ENCODE data around the gene PPP1R3G.

The PPP1R3G gene

DNA sequence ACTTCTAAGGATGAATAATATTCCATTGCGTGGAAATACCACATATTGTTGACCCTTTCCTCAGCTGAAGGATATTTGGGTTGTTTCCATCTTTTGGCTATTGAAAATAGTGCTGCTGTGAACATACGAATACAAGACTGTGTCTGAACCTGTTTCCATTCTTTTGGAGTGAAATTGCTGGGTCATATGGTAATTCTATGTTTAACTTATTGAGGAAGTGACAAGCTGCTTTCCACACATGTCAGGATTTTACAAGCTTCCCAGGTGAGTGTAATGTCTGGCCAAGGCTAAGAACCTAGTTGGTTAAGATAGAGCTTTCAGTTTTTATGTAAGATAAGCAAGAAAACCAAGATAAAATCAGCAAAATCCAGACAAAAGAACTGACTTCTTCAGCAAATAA lies 48.8 kb downstream of the PPP1R3G start:
- TF ChIP-seq ZC3H10 (CRISPR knock-in tag; IDR thresholded peaks at IDR 0.05), result no peak
- no peak for TF ChIP-seq BACH2 (CRISPR knock-in tag; IDR thresholded peaks at IDR 0.05; ENCODE audit: borderline replicate concordance)
- TF ChIP-seq ZFP30 (CRISPR knock-in tag; IDR thresholded peaks at IDR 0.05), result no peak
- no peak for TF ChIP-seq GLIS3 (CRISPR knock-in tag; IDR thresholded peaks at IDR 0.05)
- no peak for TF ChIP-seq ISL1 (CRISPR knock-in tag; IDR thresholded peaks at IDR 0.05)
- TF ChIP-seq, protein P1, sequence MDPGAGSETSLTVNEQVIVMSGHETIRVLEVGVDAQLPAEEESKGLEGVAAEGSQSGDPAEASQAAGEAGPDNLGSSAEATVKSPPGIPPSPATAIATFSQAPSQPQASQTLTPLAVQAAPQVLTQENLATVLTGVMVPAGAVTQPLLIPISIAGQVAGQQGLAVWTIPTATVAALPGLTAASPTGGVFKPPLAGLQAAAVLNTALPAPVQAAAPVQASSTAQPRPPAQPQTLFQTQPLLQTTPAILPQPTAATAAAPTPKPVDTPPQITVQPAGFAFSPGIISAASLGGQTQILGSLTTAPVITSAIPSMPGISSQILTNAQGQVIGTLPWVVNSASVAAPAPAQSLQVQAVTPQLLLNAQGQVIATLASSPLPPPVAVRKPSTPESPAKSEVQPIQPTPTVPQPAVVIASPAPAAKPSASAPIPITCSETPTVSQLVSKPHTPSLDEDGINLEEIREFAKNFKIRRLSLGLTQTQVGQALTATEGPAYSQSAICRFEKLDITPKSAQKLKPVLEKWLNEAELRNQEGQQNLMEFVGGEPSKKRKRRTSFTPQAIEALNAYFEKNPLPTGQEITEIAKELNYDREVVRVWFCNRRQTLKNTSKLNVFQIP (CRISPR knock-in tag; IDR thresholded peaks at IDR 0.05; ENCODE audit: borderline replicate concordance, low read depth), result no peak
- TF ChIP-seq ZNF8 (CRISPR knock-in tag; IDR thresholded peaks at IDR 0.05), result no peak
- no peak for TF ChIP-seq SNAI2 (CRISPR knock-in tag; IDR thresholded peaks at IDR 0.05)
- no peak for TF ChIP-seq TCF4 (CRISPR knock-in tag; IDR thresholded peaks at IDR 0.05; ENCODE audit: borderline replicate concordance)
- TF ChIP-seq, protein P2, sequence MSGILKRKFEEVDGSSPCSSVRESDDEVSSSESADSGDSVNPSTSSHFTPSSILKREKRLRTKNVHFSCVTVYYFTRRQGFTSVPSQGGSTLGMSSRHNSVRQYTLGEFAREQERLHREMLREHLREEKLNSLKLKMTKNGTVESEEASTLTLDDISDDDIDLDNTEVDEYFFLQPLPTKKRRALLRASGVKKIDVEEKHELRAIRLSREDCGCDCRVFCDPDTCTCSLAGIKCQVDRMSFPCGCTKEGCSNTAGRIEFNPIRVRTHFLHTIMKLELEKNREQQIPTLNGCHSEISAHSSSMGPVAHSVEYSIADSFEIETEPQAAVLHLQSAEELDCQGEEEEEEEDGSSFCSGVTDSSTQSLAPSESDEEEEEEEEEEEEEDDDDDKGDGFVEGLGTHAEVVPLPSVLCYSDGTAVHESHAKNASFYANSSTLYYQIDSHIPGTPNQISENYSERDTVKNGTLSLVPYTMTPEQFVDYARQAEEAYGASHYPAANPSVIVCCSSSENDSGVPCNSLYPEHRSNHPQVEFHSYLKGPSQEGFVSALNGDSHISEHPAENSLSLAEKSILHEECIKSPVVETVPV (CRISPR knock-in tag; IDR thresholded peaks at IDR 0.05), result no peak
- TF ChIP-seq CSDC2 (CRISPR knock-in tag; IDR thresholded peaks at IDR 0.05), result no peak
- TF ChIP-seq, protein P3, sequence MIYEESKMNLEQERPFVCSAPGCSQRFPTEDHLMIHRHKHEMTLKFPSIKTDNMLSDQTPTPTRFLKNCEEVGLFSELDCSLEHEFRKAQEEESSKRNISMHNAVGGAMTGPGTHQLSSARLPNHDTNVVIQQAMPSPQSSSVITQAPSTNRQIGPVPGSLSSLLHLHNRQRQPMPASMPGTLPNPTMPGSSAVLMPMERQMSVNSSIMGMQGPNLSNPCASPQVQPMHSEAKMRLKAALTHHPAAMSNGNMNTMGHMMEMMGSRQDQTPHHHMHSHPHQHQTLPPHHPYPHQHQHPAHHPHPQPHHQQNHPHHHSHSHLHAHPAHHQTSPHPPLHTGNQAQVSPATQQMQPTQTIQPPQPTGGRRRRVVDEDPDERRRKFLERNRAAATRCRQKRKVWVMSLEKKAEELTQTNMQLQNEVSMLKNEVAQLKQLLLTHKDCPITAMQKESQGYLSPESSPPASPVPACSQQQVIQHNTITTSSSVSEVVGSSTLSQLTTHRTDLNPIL (CRISPR knock-in tag; IDR thresholded peaks at IDR 0.05; ENCODE audit: low read depth), result no peak
- TF ChIP-seq TOX (CRISPR knock-in tag; IDR thresholded peaks at IDR 0.05; ENCODE audit: borderline replicate concordance), result no peak
- TF ChIP-seq PPARA (CRISPR knock-in tag; IDR thresholded peaks at IDR 0.05; ENCODE audit: borderline replicate concordance), result no peak
- ATAC-seq, result no peak

DNA sequence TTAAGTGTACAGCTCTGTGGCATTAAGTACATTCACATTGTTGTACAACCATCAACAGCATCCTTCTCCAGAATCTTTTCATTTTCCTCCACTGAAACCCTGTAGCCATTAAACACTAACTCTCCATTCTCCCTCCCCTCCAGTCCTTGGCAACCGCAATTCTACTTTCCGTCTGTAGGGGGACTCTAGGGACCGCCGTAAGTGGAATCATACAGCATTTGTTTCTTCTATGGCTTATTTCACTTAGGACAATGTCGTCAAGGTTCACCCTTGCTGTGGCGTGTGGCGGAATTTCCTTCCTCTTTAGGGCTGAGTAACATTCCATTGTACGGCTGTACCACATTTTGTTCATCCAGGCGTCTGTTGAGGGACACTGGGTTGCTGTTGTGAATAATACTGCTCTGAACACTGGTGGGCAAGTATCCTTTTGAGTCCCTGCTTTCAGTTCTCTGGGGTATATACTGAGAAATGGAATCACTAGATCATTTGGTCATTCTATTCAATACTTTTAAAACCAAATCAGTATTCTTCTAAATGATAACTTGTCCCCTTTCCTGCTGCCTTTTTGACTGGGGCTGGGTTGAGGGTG lies 50.7 kb downstream of the PPP1R3G start:
- TF ChIP-seq ARNTL (CRISPR knock-in tag; IDR thresholded peaks at IDR 0.05; ENCODE audit: borderline replicate concordance, low read depth), result no peak
- TF ChIP-seq ZFP30 (CRISPR knock-in tag; IDR thresholded peaks at IDR 0.05), result no peak
- no peak for TF ChIP-seq ZFP3 (CRISPR knock-in tag; IDR thresholded peaks at IDR 0.05)
- TF ChIP-seq PPARA (CRISPR knock-in tag; IDR thresholded peaks at IDR 0.05; ENCODE audit: borderline replicate concordance), result no peak
- TF ChIP-seq, protein P4, sequence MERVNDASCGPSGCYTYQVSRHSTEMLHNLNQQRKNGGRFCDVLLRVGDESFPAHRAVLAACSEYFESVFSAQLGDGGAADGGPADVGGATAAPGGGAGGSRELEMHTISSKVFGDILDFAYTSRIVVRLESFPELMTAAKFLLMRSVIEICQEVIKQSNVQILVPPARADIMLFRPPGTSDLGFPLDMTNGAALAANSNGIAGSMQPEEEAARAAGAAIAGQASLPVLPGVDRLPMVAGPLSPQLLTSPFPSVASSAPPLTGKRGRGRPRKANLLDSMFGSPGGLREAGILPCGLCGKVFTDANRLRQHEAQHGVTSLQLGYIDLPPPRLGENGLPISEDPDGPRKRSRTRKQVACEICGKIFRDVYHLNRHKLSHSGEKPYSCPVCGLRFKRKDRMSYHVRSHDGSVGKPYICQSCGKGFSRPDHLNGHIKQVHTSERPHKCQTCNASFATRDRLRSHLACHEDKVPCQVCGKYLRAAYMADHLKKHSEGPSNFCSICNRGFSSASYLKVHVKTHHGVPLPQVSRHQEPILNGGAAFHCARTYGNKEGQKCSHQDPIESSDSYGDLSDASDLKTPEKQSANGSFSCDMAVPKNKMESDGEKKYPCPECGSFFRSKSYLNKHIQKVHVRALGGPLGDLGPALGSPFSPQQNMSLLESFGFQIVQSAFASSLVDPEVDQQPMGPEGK (CRISPR knock-in tag; IDR thresholded peaks at IDR 0.05; ENCODE audit: borderline replicate concordance), result no peak
- no peak for TF ChIP-seq BACH2 (CRISPR knock-in tag; IDR thresholded peaks at IDR 0.05; ENCODE audit: borderline replicate concordance)
- no peak for TF ChIP-seq GLIS3 (CRISPR knock-in tag; IDR thresholded peaks at IDR 0.05)
- no peak for TF ChIP-seq ZC3H10 (CRISPR knock-in tag; IDR thresholded peaks at IDR 0.05)
- no peak for TF ChIP-seq ZNF8 (CRISPR knock-in tag; IDR thresholded peaks at IDR 0.05)
- TF ChIP-seq, protein P3 (CRISPR knock-in tag; IDR thresholded peaks at IDR 0.05; ENCODE audit: low read depth), result no peak
- no peak for TF ChIP-seq TOX (CRISPR knock-in tag; IDR thresholded peaks at IDR 0.05; ENCODE audit: borderline replicate concordance)
- TF ChIP-seq ZNF565 (CRISPR knock-in tag; conservative IDR thresholded peaks at IDR 0.05; ENCODE audit: low read depth), result no peak
- peak; percentile 90 for ATAC-seq

DNA sequence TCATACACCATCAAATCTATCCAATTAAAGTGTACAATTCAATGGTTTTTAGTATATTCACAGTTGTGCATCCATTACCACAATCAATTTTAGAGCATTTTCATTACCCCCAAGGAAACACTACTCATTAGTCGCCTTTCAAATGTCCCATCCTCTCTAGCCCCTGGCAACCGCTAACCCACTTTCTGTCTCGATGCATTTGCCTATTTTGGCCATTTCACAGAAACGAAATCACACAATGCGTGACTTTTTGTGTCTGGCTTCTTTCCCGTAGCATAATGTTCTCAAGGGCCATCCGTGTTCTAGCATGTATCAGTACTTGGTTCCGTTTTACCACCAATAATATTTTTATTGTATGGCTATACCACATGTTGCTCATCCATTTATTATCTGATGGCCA lies 51.7 kb downstream of the PPP1R3G start:
- no peak for TF ChIP-seq ZNF8 (CRISPR knock-in tag; IDR thresholded peaks at IDR 0.05)
- TF ChIP-seq PPARA (CRISPR knock-in tag; IDR thresholded peaks at IDR 0.05; ENCODE audit: borderline replicate concordance), result no peak
- no peak for TF ChIP-seq ZFP3 (CRISPR knock-in tag; IDR thresholded peaks at IDR 0.05)
- TF ChIP-seq ZNF565 (CRISPR knock-in tag; conservative IDR thresholded peaks at IDR 0.05; ENCODE audit: low read depth), result no peak
- TF ChIP-seq, protein P5, sequence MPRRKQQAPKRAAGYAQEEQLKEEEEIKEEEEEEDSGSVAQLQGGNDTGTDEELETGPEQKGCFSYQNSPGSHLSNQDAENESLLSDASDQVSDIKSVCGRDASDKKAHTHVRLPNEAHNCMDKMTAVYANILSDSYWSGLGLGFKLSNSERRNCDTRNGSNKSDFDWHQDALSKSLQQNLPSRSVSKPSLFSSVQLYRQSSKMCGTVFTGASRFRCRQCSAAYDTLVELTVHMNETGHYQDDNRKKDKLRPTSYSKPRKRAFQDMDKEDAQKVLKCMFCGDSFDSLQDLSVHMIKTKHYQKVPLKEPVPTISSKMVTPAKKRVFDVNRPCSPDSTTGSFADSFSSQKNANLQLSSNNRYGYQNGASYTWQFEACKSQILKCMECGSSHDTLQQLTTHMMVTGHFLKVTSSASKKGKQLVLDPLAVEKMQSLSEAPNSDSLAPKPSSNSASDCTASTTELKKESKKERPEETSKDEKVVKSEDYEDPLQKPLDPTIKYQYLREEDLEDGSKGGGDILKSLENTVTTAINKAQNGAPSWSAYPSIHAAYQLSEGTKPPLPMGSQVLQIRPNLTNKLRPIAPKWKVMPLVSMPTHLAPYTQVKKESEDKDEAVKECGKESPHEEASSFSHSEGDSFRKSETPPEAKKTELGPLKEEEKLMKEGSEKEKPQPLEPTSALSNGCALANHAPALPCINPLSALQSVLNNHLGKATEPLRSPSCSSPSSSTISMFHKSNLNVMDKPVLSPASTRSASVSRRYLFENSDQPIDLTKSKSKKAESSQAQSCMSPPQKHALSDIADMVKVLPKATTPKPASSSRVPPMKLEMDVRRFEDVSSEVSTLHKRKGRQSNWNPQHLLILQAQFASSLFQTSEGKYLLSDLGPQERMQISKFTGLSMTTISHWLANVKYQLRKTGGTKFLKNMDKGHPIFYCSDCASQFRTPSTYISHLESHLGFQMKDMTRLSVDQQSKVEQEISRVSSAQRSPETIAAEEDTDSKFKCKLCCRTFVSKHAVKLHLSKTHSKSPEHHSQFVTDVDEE (CRISPR knock-in tag; IDR thresholded peaks at IDR 0.05), result no peak
- no peak for TF ChIP-seq ZFP30 (CRISPR knock-in tag; IDR thresholded peaks at IDR 0.05)
- TF ChIP-seq OSR1 (CRISPR knock-in tag; IDR thresholded peaks at IDR 0.05), result no peak
- TF ChIP-seq TOX (CRISPR knock-in tag; IDR thresholded peaks at IDR 0.05; ENCODE audit: borderline replicate concordance), result no peak
- no peak for TF ChIP-seq SNAI2 (CRISPR knock-in tag; IDR thresholded peaks at IDR 0.05)
- no peak for TF ChIP-seq RARB (CRISPR knock-in tag; IDR thresholded peaks at IDR 0.05)
- no peak for ATAC-seq

Data from SK-N-SH treated with all-trans-retinoic acid at 6 μM for 48 hours (cell line).